HG02943 (cell line): ENCODE results near the gene SV2B.

Experiments used
- ATAC-seq: cut with Tn5 transposase; IDR thresholded peaks from one replicate; pipeline ENCODE4 v1.9.1; 2021; ENCODE audit warnings: mild to moderate bottlenecking, low read depth, moderate library complexity; ENCODE audit not compliant: unreplicated experiment

Gene SV2B

DNA sequence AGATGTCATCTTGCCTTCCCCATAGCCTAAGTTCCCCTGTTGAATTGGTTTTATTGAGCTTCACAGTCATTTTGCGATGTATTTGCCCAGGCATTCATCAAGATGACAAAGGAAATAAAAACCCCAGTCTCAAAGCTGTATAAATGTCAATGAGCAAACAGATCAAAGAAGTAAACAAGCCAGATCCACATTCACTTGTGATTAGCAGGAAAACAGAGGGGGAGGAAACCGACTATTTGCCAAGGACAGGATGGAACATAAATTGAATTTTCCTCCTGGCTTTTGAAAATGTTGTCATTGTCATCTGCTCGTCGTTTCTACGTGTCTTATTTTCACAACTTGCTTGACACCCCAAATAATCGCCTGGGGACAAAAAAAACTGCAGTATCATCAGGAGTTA lies 83.5 kb downstream of the SV2B start:
- no peak for ATAC-seq

DNA sequence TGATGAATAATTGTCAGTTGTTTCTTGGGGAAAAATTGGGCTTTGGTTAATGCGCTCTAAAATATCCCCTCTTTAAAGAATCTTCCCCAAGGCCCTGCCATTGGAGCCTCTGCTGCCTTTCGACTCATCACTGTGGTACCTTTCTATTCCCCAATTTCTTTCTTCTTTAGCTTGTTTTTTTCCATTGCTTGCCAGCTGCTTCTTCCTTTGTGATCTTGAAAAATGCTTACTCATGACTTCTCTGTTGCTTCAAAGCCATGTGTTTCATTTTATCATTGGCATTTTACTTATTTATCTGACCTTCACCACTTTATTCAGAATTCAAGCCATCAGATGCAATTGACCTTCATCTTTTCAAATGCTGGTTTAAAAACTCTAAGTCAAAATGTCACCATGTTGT lies 84.4 kb downstream of the SV2B start:
- no peak for ATAC-seq

DNA sequence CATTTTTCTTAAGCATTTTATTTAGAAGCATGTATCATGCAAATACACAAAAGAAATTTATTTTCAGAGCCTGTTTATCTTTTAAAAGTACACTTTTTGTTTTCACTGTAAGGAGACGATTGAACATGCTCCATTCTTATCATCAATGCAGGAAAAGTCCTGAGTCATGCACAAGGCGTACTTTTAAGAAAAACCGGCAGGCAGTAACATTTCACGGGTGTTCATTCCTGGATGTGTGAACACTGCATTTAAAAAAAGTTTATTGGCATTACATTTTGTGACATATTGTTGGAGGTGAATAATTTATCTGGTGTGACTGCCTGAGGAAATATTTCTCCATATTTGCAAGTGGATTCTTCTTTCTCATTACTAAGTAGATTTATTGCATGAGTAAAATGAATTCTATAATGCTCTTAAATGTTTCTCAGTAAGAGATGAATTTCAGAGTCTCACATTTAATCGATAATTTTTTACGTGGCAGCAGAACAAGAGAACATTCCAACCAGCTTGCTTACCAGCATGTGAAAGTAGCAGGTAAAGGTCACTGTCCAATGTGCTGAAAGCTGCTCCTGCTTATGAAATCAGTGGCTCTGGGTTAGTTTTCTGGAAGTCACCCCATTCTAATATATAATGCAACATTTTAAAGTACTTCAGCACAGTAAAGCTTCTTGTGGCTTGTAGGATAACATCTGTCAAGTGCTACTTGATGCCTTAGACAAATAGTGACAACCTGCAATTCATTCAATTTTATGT lies 87.0 kb downstream of the SV2B start:
- no peak for ATAC-seq

DNA sequence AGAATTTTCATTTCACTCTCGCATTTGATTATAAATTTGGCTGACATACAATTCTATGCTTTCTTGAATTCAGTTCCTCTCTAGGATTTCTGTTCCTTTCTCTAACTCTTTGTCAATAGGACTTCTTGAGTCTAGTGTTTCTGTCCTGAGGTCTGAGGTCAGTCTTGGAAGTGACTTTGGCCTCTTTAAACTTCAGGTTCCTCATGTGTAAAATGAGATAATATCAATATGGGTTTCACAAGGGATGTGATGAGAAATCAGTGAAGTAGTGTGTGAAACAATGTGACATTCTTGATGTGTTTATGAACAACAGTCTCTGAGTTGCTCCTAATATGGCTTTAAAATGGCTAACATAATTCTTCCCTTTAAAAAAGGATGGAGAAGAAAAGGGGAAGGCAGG lies 92.2 kb downstream of the SV2B start:
- no peak for ATAC-seq

DNA sequence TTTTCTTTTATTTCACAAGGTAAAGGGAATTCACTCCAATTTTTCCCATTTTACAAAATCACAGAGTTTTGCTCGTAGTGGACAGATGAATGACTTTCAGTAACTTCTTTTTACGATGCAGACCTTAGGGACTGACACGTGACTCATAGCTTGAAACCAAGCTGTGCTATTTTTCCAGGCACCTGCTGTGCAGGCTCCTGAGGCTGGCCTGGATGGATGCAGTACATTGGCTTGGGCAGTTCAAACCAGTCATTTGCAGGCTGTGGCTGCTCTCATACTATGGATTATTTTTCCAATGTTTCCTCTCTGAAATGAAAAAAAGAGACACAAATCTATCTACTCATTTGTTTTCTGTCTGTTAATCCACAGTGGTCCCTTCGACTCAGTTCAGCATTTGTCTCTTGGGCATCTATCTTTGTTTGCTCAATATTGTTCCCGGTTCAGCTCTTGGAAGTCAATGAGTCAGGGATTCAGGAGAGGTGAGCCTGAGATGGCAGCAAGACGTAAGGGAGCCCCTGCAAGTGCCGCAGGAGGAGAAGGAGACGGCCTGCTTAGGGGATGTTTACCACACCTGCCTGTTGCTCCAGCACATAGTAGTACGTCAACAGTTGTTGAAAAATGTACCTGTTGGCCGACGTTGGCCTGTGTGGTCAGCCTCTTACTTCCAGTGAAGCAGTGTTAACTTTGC lies 92.8 kb downstream of the SV2B start:
- no peak for ATAC-seq

DNA sequence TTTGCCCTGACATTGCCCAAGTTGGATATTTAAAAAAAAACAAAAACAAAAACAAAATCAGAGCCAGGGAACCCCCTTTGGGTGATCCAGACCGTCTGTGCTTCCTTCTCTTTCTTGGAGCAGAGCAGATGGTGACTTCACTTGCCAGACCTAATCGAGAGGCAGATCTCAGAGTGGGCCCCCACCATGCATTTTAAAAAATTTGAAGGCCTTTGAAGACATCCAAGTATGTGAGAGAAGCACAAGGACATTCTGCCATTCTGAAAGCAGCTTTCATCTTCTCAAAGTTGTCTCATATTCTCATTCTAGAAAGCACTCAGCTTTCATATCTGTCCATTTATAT lies 93.3 kb downstream of the SV2B start:
- no peak for ATAC-seq

DNA sequence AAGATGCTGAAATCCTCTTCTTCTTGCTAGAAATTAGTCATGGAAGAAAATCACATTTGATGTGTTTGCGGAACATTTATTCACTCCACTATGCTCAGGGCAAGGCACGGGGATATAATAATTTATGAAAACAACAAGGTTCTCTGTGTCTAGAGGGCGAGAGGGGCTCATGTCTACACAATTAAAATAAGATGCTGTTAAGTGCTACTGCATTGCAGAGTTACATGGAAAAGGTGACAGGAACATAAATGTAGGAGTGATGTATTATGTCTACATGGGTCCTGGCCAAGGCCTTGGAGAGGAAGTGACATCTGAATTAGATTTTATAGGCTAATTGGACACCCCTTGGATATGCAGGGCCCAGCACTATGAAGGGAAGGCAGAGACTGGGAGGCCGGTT lies 96.1 kb downstream of the SV2B start:
- no peak for ATAC-seq

DNA sequence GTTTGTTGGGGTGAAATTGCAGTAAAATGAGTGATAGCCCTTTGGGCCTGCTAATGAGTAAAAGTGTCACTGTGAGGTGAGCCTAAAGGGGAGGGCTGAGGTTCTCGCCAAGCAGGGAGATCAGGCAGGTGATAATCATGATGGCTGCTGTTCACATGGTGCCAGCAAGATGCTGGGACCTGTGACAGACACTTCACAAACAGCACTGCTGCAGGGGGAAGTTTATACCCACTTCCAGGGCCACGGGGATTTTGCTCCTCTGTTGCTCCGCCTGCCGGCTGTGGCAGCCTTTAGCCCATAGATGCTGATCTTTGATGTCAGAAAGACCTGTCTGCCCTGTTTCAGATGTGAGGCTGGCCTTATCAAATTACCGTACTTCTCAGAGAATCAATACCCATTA lies 96.7 kb downstream of the SV2B start:
- no peak for ATAC-seq

DNA sequence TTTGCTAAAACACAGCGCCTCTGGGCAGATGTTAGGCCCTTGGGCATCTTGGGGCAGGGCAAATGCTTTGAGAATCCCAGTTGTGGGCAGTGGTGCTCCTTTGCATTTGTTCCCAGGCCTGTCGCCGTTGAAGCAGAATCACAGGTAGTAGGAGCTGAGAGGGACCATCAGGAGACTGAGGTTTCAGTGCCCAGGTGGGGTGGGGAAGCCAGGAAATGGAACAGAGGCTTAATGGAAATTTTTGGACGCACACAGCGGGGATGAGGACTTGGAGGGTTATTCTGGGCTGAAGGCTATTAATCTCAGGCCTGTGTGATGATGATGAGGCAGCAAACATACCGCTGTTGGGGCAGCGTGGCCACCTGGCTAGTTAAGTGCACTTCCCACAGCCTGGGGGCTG lies 99.5 kb downstream of the SV2B start:
- ATAC-seq: no peak

DNA sequence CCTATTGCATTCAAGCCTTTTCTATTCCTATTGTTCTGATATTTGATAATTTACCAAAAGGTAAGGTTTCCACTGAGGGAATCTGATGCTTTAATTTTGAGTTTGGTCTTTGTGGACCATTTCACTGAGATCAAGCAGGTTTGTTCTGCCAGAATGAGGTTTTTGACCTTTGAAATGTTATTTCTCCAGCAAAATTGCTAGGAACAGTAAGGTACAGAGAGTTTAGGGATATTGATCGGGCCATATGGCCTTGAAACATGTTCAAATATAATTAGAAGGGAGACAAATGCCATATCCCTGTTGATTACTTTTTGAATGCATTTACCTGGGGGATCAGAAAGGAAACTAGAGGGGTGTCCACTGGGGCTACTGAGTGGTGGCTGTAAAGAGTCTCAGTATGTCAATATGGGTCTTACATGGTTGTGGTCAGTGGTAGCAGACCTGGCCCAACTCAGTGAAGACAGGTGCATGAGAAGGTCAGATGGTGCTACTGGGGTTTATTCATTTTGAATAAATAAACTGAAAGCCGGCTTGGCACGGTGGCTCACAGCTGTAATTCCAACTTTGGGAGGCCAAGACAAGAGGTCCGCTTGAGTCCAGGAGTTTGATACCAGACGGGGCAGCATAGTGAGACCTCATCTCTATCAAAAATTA lies 100.2 kb downstream of the SV2B start:
- no peak for ATAC-seq

DNA sequence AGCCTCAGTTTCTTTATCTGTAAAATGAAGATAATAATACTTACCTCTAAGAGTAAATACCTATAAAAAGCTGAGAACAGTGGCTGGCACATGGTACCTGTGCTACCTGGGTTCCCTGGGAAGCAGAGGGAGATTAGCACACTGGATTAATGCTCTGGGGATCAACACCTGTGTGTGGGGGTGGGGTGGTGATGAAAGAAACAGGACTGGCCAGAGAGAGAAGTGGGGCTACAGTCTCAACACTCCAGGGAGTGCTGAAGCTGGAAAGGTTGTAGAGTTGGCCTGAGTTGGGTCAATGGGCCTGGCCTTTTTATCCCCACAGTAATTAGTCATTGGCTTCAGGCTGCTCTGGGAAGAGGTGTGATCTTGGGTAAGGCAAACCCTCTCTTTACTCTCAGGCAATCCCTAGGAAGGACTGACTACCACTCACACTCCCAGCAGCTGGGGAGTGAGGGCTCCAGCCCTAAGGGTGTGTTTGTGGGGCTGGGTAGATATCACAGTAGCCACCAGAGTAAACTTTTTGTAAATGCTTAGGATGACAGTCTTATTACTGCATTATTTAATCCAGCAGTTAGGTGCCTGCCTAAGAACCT lies 102.5 kb downstream of the SV2B start:
- ATAC-seq: no peak

DNA sequence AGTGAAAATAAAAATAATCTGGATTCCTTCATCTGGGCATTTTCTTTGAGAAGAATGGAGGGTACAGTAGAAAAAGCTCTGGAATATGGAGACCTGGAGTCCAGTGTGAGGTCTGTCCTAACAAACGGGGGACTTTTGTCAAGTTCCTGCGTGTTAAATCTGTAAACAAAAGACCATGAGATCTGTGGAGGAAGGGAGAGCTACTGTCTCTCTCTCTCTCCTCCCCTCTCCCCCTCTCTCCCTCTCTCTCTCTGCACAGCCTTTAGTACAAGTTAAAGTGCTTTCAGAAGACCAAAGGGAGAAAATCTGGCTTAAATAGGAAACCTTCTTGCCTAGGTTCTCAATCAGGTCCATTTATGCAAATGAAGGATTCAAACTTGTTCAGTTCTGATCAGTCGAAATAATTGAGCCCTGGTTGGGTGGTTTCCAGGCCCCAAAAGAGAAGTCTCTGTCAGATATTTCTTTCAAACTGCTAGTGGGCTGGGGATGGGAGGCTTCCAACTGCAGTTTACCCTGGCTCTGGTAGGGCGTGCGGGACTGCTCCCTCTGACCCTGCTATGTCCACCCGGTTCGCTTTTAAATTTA lies 103.7 kb downstream of the SV2B start:
- no peak for ATAC-seq

DNA sequence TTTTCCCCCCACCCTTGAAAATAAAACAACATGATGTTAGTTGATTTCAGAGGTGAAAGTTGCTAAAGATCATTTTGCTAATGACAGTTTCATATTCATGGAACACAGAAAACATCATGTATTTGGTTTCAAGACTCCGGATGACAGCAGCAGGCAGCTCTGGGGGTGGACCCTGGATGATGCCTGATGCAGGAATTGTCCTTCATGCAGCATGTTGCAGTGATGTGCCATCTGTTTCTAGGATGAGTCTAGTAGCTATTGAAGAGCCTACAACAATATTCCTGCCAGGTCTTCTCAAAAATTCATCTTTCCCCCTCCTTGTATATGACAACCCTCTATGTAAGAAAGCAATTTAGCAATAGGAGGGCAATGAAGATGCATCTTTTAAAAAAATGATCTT lies 108.3 kb downstream of the SV2B start:
- ATAC-seq: no peak

DNA sequence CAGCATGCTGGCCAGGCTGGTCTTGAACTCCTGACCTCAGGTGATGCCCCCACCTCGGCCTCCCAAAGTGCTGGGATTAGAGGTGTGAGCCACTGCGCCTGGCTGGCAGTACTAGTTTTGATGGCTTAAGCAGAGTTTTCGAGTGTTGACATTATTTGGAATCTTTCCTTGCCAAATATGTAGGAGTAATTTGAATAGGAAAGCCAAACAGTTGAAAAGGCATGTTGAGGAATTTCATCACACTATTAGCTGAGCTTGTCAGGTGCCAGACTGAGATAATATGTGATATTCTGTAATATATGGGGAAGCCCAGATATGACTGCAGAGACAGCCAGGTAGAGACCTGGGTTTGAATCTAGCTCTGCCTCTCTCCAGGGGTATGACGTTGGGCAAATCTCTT lies 109.3 kb downstream of the SV2B start:
- no peak for ATAC-seq

DNA sequence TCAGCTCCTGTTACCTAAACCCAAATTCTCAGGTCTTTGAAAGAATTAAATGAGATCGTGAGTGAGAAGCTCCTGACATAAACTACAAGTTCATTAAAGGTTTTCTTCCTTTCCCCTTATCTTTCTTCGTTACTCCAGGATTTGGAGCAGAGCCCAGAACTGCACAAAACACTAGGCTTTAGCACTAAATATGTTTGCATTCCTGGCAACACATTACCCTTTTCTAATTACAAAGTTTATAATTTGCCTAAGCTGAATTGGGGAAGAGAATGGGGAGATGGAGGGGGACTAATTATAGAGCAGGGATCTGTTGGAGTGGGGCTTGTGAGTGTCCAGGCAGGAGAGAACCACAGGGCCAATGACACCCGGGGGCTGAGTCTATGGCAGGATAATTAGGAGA lies 109.7 kb downstream of the SV2B start:
- ATAC-seq: no peak

DNA sequence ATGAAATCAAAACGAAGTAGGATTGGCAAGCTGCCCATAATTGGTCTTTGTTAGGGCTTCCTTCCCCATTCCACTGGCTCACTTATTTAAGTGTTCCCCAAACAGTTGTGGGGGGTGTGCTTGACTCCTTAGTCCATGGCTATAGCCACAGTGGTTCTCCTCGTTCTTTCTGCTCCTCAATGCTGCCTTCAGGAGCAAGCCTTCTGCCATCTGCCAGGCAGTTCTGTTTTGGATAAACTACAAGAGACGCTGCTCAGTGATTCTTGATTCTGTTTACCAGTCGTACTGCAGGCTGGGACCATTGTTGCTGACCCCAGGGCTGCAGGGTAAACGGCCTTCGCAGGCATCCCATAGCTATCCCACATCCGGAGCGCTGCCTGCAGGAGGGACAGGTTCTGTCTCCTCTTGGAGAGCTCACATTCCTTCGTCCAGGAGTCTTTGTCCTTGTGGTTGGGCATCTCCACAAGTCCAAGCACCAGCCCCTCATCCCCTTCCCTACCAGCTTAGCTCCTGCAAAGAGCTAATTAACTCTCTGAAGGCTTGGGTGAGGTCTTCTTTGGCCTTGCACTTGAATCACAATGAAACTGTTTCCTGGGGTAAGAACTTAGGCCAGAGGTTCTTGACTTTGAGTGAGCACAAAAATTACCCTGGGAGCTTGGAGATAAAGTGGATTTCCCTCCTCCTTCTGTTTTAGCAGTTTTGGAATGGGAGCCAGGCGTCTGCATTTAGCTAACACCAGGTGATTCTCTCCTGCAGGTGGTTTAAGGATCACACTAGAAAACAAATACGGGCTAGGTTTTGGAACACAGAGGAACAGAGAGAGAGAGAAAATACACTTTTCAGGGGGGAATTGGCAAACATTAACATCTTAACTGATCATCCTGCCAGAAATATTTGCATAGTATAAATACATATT lies 114.9 kb downstream of the SV2B start:
- ATAC-seq: no peak

DNA sequence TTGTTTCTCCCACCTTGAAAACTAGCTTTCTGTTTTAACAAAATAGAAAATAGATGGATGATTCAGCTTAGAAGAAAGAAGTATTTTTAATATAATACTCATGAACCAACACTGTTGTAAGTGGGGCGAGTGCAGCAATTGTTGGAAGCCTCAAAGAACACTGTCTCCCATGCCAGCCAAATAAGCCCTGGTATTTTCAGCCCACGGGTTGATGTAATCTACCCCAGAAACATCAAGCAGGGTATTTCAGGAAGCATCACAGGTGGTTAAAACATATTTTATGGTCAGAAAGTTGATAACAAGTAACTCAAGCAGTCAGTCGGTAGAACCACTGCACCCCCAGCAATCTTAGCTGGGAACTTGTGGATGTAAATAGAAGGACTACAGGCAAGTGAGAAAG lies 115.9 kb downstream of the SV2B start:
- ATAC-seq: no peak

DNA sequence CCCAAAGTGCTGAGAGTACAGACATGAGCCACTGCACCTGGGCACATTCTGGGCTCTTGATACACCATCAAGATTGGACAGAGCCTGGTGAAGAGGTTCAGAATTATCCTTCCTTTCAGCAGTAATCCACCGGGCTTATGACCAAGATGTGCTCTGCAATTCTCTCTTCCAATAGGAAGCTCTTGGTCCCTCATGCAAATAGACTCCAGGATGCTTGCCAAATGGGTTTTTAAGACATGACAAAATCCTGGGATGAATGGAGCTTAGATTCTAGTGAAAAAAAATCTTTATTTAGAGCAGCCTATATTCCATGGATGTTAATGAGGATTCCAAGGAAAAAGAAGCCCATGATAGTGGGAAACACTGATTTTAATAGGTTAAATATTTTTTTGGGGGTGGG lies 119.1 kb downstream of the SV2B start:
- no peak for ATAC-seq

DNA sequence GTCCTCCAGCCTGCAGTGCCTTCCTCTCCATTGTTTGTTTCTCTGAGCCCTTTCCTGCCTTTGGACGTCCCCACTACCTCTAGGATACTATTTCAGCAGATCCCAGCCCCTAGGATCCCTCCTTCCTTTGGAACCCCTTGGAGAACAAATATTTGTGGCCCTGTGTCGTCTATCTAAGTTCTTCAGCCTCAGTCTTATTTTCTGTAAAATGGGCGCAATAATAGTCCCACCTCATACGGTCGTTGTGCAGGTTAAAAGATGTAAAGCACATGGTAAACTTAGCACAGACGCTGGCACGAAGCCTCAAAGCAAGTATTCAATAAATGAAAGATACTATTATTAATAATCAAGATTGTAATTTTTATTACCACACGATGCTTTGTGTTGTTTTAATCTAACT lies 122.0 kb downstream of the SV2B start:
- no peak for ATAC-seq

DNA sequence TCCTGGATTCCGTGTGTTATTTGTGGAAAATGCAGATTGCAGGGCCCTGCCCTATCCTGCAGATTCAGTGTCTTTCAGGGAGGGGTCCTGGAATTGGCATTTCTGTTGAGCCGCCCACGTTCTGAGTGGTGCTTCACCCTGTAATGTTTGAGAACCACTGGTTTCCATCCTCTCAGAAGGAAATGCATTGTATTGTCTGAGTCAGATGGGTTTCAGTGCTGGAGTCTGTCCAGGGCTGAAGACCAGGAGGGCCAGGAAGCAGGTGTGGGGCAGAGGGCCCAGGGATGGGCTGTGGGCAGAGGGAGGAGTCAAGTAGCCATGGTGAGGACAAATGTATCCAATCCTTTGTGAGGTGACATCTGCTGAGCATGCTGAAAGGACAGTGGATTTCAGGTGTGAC lies 123.8 kb downstream of the SV2B start:
- ATAC-seq: no peak
